Activated T-cell treated with anti-CD3 and anti-CD28 coated beads, Interleukin-2, amount 50 U/mL, for 72 hours (primary cell): ENCODE results near the gene ALG14. TPM values are rescaled to one million over a fixed set of nuclear protein-coding genes. Genes with fewer than 3 reads are reported as not detected.

Source experiments
- ATAC-seq, 2 donors: fragments of 150-1000 bp; cut with Tn5 transposase; replicated peaks in 1 of 2; 2 replicates each; pipeline ENCODE4 v1.10.0; 2021; ENCODE audit warnings: moderate library complexity in 2 of 2, mild to moderate bottlenecking in 1 of 2
- DNase-seq, 2 donors: peaks; one replicate each; pipeline ENCODE4 v3.0.0; 2021 to 2022; ENCODE audit warnings: mixed read lengths in 1 of 2
- H3K27ac Mint-ChIP-seq: one replicate; pipeline ENCODE4 v1.8.0; 2022; ENCODE audit warnings: mild to moderate bottlenecking, moderate library complexity, mixed read lengths
- H3K27me3 Mint-ChIP-seq: one replicate; pipeline ENCODE4 v1.8.0; 2022; ENCODE audit warnings: low read depth, mixed read lengths
- H3K36me3 Mint-ChIP-seq, 2 donors: one replicate each; pipeline ENCODE4 v1.8.0; 2022; ENCODE audit warnings: mixed read lengths in 2 of 2, mild to moderate bottlenecking in 1 of 2; ENCODE audit not compliant: insufficient read depth in 2 of 2
- H3K4me1 Mint-ChIP-seq: one replicate; pipeline ENCODE4 v1.8.0; 2022; ENCODE audit warnings: low read depth, mixed read lengths
- H3K4me3 Mint-ChIP-seq, 2 donors: one replicate each; pipeline ENCODE4 v1.8.0; 2022; ENCODE audit warnings: mild to moderate bottlenecking in 2 of 2, mixed read lengths in 2 of 2, moderate library complexity in 2 of 2
- H3K9me3 Mint-ChIP-seq, 2 donors: one replicate each; pipeline ENCODE4 v1.8.0; 2022; ENCODE audit warnings: mixed read lengths in 2 of 2
- total RNA-seq, 2 donors: library from RNA; stranded (reverse); gene quantifications; one replicate each; pipeline ENCODE4 v1.2.3, GENCODE V29; 2022

The ALG14 gene
- total RNA-seq, 2 donors from 2014 or later, result 3.4 to 4.1 TPM

GRCh38 chr1:94974824-94975223 is 97.9 kb downstream of the ALG14 start:
- no peak for ATAC-seq
- H3K9me3 Mint-ChIP-seq, result no peaks in the 10 kb centered on the region
- no peak overlapping the region for H3K27ac Mint-ChIP-seq
- H3K4me3 Mint-ChIP-seq, result no peak overlapping the region
- H3K4me1 Mint-ChIP-seq, result no peaks in the 10 kb centered on the region
- H3K27me3 Mint-ChIP-seq, result no peaks in the 10 kb centered on the region
- no peaks in the 10 kb centered on the region for H3K36me3 Mint-ChIP-seq
- DNase-seq, result no peak

DNA sequence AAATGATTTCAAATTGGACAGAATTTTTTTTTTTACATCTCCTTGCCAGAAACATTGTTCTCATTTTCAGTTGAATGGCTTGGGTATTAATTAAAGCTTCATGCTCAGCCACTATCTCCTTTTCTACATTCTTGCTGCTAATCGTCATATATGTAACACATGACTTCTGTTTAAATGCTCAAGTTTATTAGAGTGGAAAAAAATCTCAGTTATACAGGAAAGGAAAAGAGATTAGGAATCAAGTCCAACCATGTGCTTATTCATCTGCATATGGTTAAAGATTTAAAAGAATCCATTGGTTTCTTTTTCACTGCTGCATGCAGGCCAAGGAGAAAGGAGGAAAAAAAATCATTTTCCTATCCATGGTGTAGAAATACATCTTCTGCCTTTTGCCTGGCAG is 98.5 kb downstream of the ALG14 start:
- no peaks in the 10 kb centered on the region for H3K27me3 Mint-ChIP-seq
- no peaks in the 10 kb centered on the region for H3K36me3 Mint-ChIP-seq
- H3K27ac Mint-ChIP-seq, result no peak overlapping the region
- H3K4me1 Mint-ChIP-seq, result no peaks in the 10 kb centered on the region
- no peak overlapping the region for H3K4me3 Mint-ChIP-seq
- no peak for ATAC-seq
- no peaks in the 10 kb centered on the region for H3K9me3 Mint-ChIP-seq
- DNase-seq, result no peak

GRCh38 chr1:94973309-94973922 is 99.3 kb downstream of the ALG14 start:
- Mint-ChIP-seq H3K36me3 (no peaks in the 10 kb centered on the region), H3K27ac (no peak overlapping the region), H3K9me3 (no peaks in the 10 kb centered on the region), H3K27me3 (no peaks in the 10 kb centered on the region), H3K4me3 (no peak overlapping the region), H3K4me1 (no peaks in the 10 kb centered on the region)
- ATAC-seq, result no peak
- no peak for DNase-seq

DNA sequence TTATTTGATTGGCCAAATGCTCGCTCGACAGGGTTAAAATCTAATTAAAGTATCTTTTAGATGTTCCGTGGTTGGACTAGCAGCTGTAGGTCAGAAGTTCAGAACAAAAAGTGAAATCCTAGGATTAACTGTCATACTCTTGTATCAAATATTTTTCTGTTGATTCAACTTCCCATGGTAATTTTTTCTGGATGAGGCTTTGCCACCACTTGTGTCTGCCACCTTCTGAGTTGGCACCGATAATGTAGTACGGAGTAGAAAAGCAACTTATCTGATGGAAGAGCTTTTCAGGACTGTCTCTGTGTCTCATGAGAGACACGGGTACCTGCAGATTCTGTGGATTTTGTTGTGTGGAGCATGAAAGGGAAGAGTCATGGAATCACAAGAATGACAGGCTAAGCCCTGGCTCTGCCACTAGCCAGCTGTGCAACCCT is 101.2 kb downstream of the ALG14 start:
- Mint-ChIP-seq H3K9me3 (no peaks in the 10 kb centered on the region), H3K27ac (no peak overlapping the region), H3K36me3 (no peaks in the 10 kb centered on the region), H3K4me3 (no peak overlapping the region), H3K4me1 (no peaks in the 10 kb centered on the region), H3K27me3 (no peaks in the 10 kb centered on the region)
- ATAC-seq (no peak), DNase-seq (no peak)

GRCh38 chr1:94970783-94971182 is 102.0 kb downstream of the ALG14 start:
- ATAC-seq (no peak), DNase-seq (no peak)
- H3K4me1 Mint-ChIP-seq, result no peaks in the 10 kb centered on the region
- no peaks in the 10 kb centered on the region for H3K9me3 Mint-ChIP-seq
- H3K27me3 Mint-ChIP-seq, result no peaks in the 10 kb centered on the region
- H3K36me3 Mint-ChIP-seq, result no peaks in the 10 kb centered on the region
- H3K4me3 Mint-ChIP-seq, result no peak overlapping the region
- no peak overlapping the region for H3K27ac Mint-ChIP-seq

GRCh38 chr1:94969137-94969536 is 103.6 kb downstream of the ALG14 start:
- Mint-ChIP-seq H3K27me3 (no peaks in the 10 kb centered on the region), H3K4me3 (no peak overlapping the region), H3K4me1 (no peaks in the 10 kb centered on the region), H3K27ac (no peak overlapping the region), H3K9me3 (no peaks in the 10 kb centered on the region), H3K36me3 (no peaks in the 10 kb centered on the region)
- DNase-seq (no peak), ATAC-seq (no peak)

- no peaks in the 10 kb centered on the region for H3K9me3 Mint-ChIP-seq
- no peak overlapping the region for H3K4me3 Mint-ChIP-seq
- H3K27ac Mint-ChIP-seq, result no peak overlapping the region
- ATAC-seq, result no peak
- peaks cover 10% of the 10 kb centered on the region for H3K4me1 Mint-ChIP-seq
- no peaks in the 10 kb centered on the region for H3K27me3 Mint-ChIP-seq
- H3K36me3 Mint-ChIP-seq, result no peaks in the 10 kb centered on the region
- DNase-seq, result no peak
Observed at GRCh38 chr1:94966033-94966432, 106.7 kb downstream of the ALG14 start.

GRCh38 chr1:94963864-94964263 is 108.9 kb downstream of the ALG14 start:
- no peak overlapping the region for H3K27ac Mint-ChIP-seq
- no peaks in the 10 kb centered on the region for H3K27me3 Mint-ChIP-seq
- H3K4me1 Mint-ChIP-seq, result peaks cover 10% of the 10 kb centered on the region
- peak overlapping the region in 1 of 2 donors; percentile 15 for H3K4me3 Mint-ChIP-seq
- no peaks in the 10 kb centered on the region for H3K36me3 Mint-ChIP-seq
- ATAC-seq, result no peak
- no peak for DNase-seq
- H3K9me3 Mint-ChIP-seq, result no peaks in the 10 kb centered on the region

DNA sequence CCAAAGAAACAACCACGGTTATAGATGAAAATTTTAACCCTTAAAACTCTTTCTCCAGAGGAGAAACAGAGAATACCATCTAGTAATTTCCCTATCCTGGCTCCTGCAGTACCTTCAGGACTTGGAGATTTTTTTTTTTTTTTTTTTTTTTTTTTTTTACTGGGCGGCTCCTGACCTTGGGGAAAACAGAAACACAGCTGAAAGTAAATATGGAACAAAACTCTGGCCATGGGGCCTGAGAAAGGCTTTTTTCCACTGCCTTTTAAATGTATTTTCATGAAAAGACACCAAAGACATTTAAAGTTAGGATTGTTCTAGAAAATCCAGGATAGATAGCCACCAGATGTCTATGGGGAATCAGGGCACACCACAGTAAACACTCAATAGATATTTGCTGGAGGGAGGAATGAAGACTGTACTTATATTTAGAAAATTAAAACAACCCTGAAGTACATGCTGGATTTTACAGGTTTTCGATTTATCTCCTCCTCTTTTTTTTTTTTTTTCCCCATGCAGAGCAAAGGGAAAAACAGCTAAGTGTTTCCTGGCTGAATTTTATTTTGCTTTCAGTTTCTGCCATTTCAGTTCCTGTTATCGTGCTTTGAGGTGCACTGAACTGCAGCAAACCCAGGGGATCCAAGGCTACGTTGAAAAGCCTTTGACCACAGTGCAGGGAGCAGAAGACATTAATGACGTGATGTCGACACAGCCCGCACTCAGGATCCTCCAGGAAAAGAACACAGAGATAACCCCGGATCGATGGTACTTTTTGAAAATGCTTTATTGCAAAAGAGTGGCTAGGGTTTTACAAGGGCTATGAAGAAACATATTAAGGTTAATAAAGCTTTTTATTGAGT is 110.1 kb downstream of the ALG14 start:
- Mint-ChIP-seq H3K27ac (peak overlapping the region; percentile 97), H3K9me3 (no peaks in the 10 kb centered on the region), H3K36me3 (no peaks in the 10 kb centered on the region), H3K27me3 (no peaks in the 10 kb centered on the region), H3K4me3 (peak overlapping the region; percentile 95 to 96), H3K4me1 (peaks cover 10% of the 10 kb centered on the region)
- peak; percentile 59 to 65 for ATAC-seq
- peak; percentile 24 to 27 for DNase-seq

- H3K4me3 Mint-ChIP-seq, result peak overlapping the region in 1 of 2 donors; percentile 96
- H3K4me1 Mint-ChIP-seq, result peaks cover 10% of the 10 kb centered on the region
- ATAC-seq (no peak), DNase-seq (no peak)
- no peaks in the 10 kb centered on the region for H3K36me3 Mint-ChIP-seq
- no peaks in the 10 kb centered on the region for H3K27me3 Mint-ChIP-seq
- H3K9me3 Mint-ChIP-seq, result no peaks in the 10 kb centered on the region
- peak overlapping the region; percentile 97 for H3K27ac Mint-ChIP-seq
Observed at GRCh38 chr1:94961988-94962387, 110.8 kb downstream of the ALG14 start.

GRCh38 chr1:94961582-94961981 is 111.2 kb downstream of the ALG14 start:
- no peaks in the 10 kb centered on the region for H3K36me3 Mint-ChIP-seq
- peaks cover 10% of the 10 kb centered on the region for H3K4me1 Mint-ChIP-seq
- H3K27me3 Mint-ChIP-seq, result no peaks in the 10 kb centered on the region
- H3K4me3 Mint-ChIP-seq, result no peak overlapping the region
- DNase-seq, result no peak
- ATAC-seq, result no peak
- no peaks in the 10 kb centered on the region for H3K9me3 Mint-ChIP-seq
- peak overlapping the region; percentile 97 for H3K27ac Mint-ChIP-seq

GRCh38 chr1:94958081-94958480 is 114.7 kb downstream of the ALG14 start:
- Mint-ChIP-seq H3K36me3 (peaks cover 0 to 1% of the 10 kb centered on the region in 2 donors), H3K27ac (no peak overlapping the region), H3K4me1 (peaks cover 9% of the 10 kb centered on the region), H3K9me3 (no peaks in the 10 kb centered on the region), H3K27me3 (no peaks in the 10 kb centered on the region), H3K4me3 (no peak overlapping the region)
- ATAC-seq (no peak), DNase-seq (no peak)

GRCh38 chr1:94955767-94956632 is 116.8 kb downstream of the ALG14 start:
- Mint-ChIP-seq H3K4me3 (no peak overlapping the region), H3K27ac (no peak overlapping the region), H3K27me3 (no peaks in the 10 kb centered on the region), H3K9me3 (no peaks in the 10 kb centered on the region), H3K4me1 (no peaks in the 10 kb centered on the region), H3K36me3 (peaks cover 2% of the 10 kb centered on the region in 2 donors)
- ATAC-seq (no peak), DNase-seq (no peak)
